KMS-11 (cell line): ENCODE results near the gene SEMA3A.
"Not testable (repeated sequence)": the region's sequence is repeated elsewhere in the genome, so short reads cannot be mapped to it uniquely, and the experiment has no call there.

ENCODE experiments used
- H2AFZ ChIP-seq: fragments of 200-600 bp; sonication (generic); 2 replicates; pipeline ENCODE4 v1.6.1; 2016; ENCODE audit warnings: antibody characterized with exemption, mixed run types, low read depth
- H3K27ac ChIP-seq: fragments of 200-600 bp; sonication (generic); 2 replicates; pipeline ENCODE4 v1.6.1; 2016; ENCODE audit warnings: mild to moderate bottlenecking, mixed run types
- H3K27me3 ChIP-seq: fragments of 200-600 bp; sonication (generic); 2 replicates; pipeline ENCODE4 v1.6.1; 2017; ENCODE audit warnings: mild to moderate bottlenecking, low read depth, mixed run types, moderate library complexity; ENCODE audit not compliant: insufficient read depth
- H3K36me3 ChIP-seq: fragments of 200-600 bp; sonication (generic); 2 replicates; pipeline ENCODE4 v1.6.1; 2017; ENCODE audit warnings: mild to moderate bottlenecking, mixed run types; ENCODE audit not compliant: insufficient read depth
- H3K4me1 ChIP-seq: fragments of 200-600 bp; sonication (generic); 2 replicates; pipeline ENCODE4 v1.6.1; 2016; ENCODE audit warnings: mild to moderate bottlenecking, low read depth, mixed run types; ENCODE audit not compliant: poor library complexity, severe bottlenecking
- H3K4me2 ChIP-seq: fragments of 200-600 bp; sonication (generic); 2 replicates; pipeline ENCODE4 v1.7.0; 2016; ENCODE audit warnings: mild to moderate bottlenecking, mixed run types
- H3K4me3 ChIP-seq: fragments of 200-600 bp; sonication (generic); IDR thresholded peaks from 2 replicates; pipeline ENCODE4 v1.6.1; 2017; ENCODE audit warnings: low read depth, low read length, mixed read lengths; ENCODE audit not compliant: insufficient read depth
- H3K79me2 ChIP-seq: fragments of 200-600 bp; sonication (generic); 2 replicates; pipeline ENCODE4 v1.6.1; 2016; ENCODE audit warnings: low read depth, mixed run types; ENCODE audit not compliant: insufficient read depth
- H3K9ac ChIP-seq: fragments of 200-600 bp; sonication (generic); 2 replicates; pipeline ENCODE4 v1.6.1; 2016; ENCODE audit warnings: mild to moderate bottlenecking, mixed run types
- H4K20me1 ChIP-seq: fragments of 200-600 bp; sonication (generic); 2 replicates; pipeline ENCODE4 v1.6.1; 2016; ENCODE audit warnings: mild to moderate bottlenecking, mixed run types; ENCODE audit not compliant: insufficient read depth
- TF ChIP-seq, protein P1 (sequence below): fragments of 200-600 bp; sonication (generic); conservative IDR thresholded peaks from 2 replicates; pipeline ENCODE4 v1.6.1; 2017; ENCODE audit warnings: low read depth, mild to moderate bottlenecking, antibody characterized with exemption, low read length, moderate library complexity, mixed read lengths

The SEMA3A gene

DNA sequence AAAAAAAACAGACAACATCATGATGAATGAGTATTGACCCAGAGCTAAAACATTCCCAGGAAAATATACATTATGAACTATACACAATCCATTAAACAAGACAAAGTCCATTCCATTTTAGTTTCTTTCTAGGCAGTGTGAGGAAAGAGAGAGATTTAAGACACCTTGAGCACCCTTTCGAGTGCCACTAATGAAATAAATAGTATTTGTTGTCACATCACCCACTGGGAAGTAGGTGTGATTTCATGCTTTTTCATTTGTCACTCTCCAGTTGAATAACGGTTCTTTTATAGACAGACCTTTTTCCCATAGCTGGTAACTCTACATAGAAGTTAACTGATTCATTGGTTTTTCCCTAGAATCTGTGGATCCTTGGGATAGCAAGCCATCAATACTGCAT is 29.9 kb upstream of the SEMA3A start:
- Histone ChIP-seq H3K27me3 (no peaks in the 10 kb centered on the region), H3K4me3 (no peak overlapping the region), H3K79me2 (no peaks in the 10 kb centered on the region), H3K9ac (no peak overlapping the region), H3K4me1 (no peaks in the 10 kb centered on the region), H3K4me2 (no peak overlapping the region), H4K20me1 (no peaks in the 10 kb centered on the region), H3K36me3 (no peaks in the 10 kb centered on the region), H2AFZ (no peak overlapping the region), H3K27ac (no peak overlapping the region)
- TF ChIP-seq, protein P1, sequence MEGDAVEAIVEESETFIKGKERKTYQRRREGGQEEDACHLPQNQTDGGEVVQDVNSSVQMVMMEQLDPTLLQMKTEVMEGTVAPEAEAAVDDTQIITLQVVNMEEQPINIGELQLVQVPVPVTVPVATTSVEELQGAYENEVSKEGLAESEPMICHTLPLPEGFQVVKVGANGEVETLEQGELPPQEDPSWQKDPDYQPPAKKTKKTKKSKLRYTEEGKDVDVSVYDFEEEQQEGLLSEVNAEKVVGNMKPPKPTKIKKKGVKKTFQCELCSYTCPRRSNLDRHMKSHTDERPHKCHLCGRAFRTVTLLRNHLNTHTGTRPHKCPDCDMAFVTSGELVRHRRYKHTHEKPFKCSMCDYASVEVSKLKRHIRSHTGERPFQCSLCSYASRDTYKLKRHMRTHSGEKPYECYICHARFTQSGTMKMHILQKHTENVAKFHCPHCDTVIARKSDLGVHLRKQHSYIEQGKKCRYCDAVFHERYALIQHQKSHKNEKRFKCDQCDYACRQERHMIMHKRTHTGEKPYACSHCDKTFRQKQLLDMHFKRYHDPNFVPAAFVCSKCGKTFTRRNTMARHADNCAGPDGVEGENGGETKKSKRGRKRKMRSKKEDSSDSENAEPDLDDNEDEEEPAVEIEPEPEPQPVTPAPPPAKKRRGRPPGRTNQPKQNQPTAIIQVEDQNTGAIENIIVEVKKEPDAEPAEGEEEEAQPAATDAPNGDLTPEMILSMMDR, result no peak

DNA sequence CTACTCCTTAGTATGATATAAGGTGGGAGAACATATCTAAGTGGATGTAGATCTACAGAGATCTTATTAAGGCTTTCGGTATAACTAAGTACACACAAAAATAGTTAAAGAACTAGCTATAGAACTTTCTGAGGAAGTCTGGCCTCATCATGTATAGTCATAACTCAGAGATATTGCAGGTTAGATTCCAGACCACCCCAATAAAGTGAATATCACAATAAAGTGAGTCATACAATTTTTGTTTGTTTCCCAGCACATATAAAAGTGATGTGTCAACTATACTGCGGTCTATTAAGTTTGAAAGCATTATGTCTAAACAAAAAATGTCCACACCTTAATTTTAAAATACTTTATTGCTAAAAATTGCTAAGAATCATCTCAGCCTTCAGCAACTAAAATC is 24.7 kb upstream of the SEMA3A start:
- no peak overlapping the region for H3K9ac ChIP-seq
- H2AFZ ChIP-seq, result no peak overlapping the region
- no peak overlapping the region for H3K4me2 ChIP-seq
- H3K79me2 ChIP-seq, result no peaks in the 10 kb centered on the region
- H4K20me1 ChIP-seq, result no peaks in the 10 kb centered on the region
- TF ChIP-seq, protein P1, result no peak
- no peak overlapping the region for H3K27ac ChIP-seq
- no peaks in the 10 kb centered on the region for H3K36me3 ChIP-seq
- H3K4me1 ChIP-seq, result no peaks in the 10 kb centered on the region
- no peaks in the 10 kb centered on the region for H3K27me3 ChIP-seq
- H3K4me3 ChIP-seq, result no peak overlapping the region

DNA sequence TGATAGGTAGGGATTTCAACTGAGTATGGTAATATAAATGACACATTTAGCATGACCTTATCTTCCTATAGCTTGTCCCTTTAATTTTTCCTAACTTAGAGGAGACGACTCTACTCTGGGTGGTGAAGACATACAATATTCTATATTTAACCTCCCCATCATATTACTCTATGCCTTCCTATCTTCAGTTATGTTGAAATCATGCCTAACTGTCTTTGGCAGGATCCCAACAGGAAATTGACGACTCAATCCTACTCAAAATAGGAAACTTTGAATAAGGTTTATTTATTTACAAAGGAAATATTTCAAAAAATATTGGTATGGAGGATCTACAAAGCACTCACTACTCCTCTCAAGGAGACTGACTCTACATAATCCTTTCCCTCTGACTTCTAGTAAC is 24.1 kb upstream of the SEMA3A start:
- Histone ChIP-seq H3K36me3 (no peaks in the 10 kb centered on the region), H3K4me2 (no peak overlapping the region), H3K4me3 (no peak overlapping the region), H4K20me1 (no peaks in the 10 kb centered on the region), H2AFZ (no peak overlapping the region), H3K27ac (no peak overlapping the region), H3K79me2 (no peaks in the 10 kb centered on the region), H3K4me1 (no peaks in the 10 kb centered on the region), H3K27me3 (no peaks in the 10 kb centered on the region), H3K9ac (no peak overlapping the region)
- TF ChIP-seq, protein P1, result no peak

DNA sequence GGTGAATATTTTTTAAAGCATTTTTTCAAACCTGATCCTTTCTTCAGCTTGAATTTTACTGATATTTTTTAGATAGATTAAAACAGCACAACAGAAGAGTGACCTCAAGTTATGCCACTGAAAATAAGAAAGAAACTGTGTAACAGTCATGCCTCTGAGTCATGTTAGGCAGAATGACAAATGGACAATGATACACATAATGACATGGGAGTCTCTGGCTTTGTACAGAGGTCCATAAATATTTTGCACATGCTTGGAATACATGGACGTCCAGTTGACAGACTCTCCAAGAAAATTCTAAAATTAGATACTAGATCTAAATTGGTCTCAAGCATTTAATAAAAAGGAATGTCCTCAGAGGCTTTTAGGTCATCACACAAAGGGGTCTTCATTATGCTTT is 21.9 kb upstream of the SEMA3A start:
- TF ChIP-seq, protein P1, result no peak
- Histone ChIP-seq H3K36me3 (no peaks in the 10 kb centered on the region), H3K4me1 (no peaks in the 10 kb centered on the region), H3K79me2 (no peaks in the 10 kb centered on the region), H3K9ac (no peak overlapping the region), H3K27me3 (no peaks in the 10 kb centered on the region), H3K27ac (no peak overlapping the region), H4K20me1 (no peaks in the 10 kb centered on the region), H3K4me3 (no peak overlapping the region), H2AFZ (no peak overlapping the region), H3K4me2 (no peak overlapping the region)

DNA sequence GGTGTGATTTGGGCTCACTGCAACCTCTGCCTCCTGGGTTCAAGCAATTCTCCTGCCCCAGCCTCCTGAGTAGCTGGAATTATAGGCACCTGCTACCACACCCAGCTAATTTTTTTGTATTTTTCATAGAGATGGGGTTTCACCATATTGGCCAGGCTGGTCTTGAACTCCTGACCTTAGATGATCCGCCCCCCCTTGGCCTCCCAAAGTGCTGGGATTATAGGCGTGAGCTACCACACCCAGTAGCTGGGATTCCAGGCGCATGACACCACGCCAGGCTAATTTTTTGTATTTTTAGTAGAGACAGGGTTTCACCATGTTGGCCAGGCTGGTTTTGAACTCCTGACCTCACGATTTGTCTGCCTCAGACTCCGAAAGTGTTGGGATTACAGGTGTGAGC is 20.2 kb upstream of the SEMA3A start:
- not testable (repeated sequence) for H3K27ac ChIP-seq, H3K79me2 ChIP-seq, H3K36me3 ChIP-seq, H3K4me3 ChIP-seq, H4K20me1 ChIP-seq, H2AFZ ChIP-seq, H3K4me2 ChIP-seq, H3K27me3 ChIP-seq, H3K4me1 ChIP-seq, H3K9ac ChIP-seq
